ENCODE data around the gene TFEB.

Gene TFEB

DNA sequence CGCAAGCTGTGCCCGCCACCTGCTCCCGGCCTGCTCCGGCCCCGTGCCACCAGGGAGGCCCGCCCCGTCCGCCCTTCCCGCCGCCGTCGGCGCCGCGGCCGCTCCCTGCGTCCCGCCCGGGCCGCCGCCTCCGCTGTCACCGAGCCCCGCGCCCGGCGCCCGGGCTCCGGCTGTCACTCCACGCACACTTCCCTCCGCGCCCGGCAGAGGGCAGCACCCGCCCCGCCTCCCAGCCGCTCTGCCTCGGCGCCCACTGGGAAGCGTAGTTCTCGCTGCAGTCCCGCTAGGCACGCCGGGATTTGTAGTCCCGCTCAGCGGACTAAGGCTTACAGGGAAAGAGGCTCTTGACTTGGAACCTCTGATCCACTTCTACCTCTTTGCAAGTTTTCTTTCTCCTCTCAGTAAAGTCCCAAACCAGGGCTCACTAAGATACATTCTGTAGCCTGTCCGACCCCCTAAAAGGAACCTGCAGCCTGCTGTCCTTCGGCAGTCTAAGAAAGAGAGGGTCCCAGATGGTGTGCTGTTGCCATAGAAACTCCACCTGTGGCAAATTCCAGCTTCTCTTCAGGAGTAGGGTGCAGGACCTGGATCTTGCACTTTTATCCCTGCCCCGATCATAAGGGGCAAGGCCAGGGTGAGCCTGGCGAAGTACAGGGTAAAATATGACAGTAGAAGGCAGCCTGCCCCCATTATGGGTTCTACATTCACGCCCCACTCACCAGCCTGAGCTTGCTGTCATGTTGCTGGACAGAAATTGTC is at the start of gene TFEB:
TFEB (minus strand) TSS at position 182 of the 759 bp plus-strand sequence. CDS start 44,395 bp downstream, outside the sequence.
- Histone ChIP-seq H3K36me3 (ENCODE audit: insufficient read depth, low read length) (no peaks in the 10 kb centered on the region), H3K4me1 (ENCODE audit: insufficient read depth, low read length) (peaks cover 14% of the 10 kb centered on the region), H3K9me3 (ENCODE audit: control insufficient read depth, insufficient read depth, low read length) (no peaks in the 10 kb centered on the region), H3K9ac (ENCODE audit: low read depth, low read length) (peak within 1 kb of the TSS; percentile 49; the same call in 1 of the 2 replicates)

DNA sequence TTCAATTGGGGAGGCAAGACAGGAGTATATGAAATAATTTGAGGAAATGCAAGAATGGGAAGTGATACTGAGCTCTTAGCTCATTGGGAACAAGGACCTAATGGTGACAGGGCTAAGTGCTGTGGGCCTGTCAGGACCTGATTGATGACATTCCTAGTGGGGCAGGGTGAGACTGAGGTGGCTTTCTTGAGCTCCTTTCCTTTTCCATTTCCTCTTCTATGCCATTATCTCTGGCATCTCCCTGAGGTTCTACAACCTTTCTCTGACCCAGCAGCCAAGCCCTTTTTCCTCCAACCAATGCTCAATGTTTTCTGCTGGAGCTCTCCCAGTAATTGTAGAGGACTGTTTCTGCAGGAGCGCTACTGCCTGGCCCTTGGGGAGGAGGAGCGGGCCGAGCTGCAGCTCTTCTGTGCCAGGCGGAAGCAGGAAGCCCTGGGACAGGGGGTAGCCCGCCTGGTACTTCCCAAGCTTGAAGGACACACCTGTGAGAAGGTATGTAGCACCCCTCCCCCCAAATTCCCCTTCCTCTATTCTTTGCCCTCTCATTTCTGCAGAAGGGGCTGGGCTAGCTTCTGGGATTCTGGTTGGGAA is 49.3 kb upstream of the TFEB start:
- H3K4me1 ChIP-seq (ENCODE audit: insufficient read depth, low read length), result no peaks in the 10 kb centered on the region
- H3K9me3 ChIP-seq (ENCODE audit: control insufficient read depth, insufficient read depth, low read length), result no peaks in the 10 kb centered on the region
- peaks cover 8% of the 10 kb centered on the region for H3K36me3 ChIP-seq (ENCODE audit: insufficient read depth, low read length)
- no peak overlapping the region for H3K9ac ChIP-seq (ENCODE audit: low read depth, low read length)

DNA sequence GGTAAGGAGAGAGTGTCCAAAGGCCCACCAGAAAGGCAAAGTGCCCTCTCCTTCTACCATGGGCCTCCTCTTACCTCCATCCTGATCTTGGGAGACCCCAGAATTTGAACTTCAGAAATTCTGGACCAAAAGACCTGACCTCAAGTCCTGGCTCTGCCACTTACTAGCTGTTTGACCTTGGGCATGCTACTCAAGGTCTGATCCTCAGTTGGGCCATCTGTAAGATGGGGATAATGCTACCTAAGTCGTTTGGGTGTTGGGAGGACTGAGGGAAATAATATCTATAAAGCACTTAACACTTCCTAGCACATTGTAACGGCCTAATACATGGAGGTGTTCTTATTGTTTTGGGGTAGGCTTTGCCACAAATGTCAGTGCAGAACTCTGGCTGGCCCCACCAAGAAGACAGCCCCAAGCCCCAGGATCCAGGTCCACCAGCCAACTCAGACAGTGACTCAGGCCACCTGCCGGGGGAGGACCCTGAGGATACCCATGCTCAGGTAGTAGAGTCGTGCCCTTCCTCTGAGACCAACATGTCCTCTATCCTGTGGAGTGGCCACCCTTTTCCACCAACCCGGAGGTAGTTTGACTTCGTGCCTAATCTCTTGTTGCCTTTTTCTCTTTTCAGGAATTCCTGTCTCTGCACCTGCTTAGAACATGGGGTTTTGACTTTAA is 47.8 kb upstream of the TFEB start:
- H3K9me3 ChIP-seq (ENCODE audit: control insufficient read depth, insufficient read depth, low read length), result no peaks in the 10 kb centered on the region
- no peaks in the 10 kb centered on the region for H3K4me1 ChIP-seq (ENCODE audit: insufficient read depth, low read length)
- H3K9ac ChIP-seq (ENCODE audit: low read depth, low read length), result no peak overlapping the region
- H3K36me3 ChIP-seq (ENCODE audit: insufficient read depth, low read length), result no peaks in the 10 kb centered on the region

DNA sequence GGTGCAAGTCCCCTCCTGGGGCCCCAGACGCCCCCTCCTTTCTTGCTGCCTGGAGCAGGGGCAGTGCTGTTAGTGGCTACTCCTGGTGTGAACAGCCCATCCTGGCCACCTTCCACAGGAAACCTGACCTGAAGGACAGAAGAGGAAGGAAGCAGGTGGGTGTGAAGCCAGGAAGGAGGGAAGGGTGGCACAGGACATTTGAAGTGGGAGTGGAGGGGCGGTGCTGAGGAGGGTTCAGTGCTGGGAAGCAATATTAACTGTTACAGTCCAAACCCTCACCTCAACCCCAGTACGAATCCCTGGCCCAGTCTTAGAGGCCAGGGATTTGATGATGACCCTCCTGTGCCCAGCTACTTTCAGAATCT is 45.9 kb upstream of the TFEB start:
- H3K9ac ChIP-seq (ENCODE audit: low read depth, low read length), result peak overlapping the region; percentile 38; the same call in 1 of the 2 replicates
- H3K4me1 ChIP-seq (ENCODE audit: insufficient read depth, low read length), result no peaks in the 10 kb centered on the region
- no peaks in the 10 kb centered on the region for H3K9me3 ChIP-seq (ENCODE audit: control insufficient read depth, insufficient read depth, low read length)
- H3K36me3 ChIP-seq (ENCODE audit: insufficient read depth, low read length), result no peaks in the 10 kb centered on the region

DNA sequence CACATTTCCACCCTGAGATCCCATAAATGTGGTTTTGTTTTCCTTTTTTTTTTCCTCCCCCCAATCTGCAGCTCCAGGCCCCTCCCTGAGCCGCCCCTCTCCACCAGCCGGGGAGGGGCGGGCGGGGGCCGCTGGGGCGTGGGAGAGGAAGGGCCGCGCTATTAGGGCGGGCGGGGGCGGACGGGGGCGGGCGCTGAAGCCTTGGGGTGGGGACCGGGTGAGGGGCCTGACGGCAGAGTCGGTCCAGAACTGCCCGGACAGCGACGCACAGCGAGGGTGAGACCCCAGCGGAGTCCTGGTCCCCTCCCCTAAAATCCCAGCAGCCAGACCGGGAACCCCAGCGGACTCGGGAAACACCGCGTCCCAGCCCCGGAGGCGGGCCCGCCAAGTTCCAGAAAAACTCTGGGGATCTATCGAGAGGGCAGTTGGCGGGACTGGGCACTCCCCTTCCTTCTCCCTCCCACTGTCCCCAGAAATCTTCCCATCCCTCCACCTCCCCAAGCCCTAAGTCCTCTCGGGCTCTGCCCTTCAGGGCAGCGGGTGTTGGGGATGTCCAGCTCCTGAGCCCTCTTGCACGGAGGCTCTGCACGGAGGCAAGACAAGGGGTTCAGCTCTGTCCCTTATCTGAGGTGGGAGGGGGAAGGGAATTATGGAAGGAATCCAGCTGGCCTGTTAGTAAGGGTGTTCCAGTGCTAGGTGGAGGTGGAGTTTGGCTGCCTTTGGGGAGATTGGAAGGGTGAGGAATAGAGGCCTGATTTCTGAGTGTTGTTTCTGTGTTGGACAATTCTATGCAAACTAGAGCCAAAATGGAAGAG is 45.4 kb upstream of the TFEB start, which contains the start of gene PRICKLE4:
PRICKLE4 (plus strand) TSS at position 232 of the 815 bp plus-strand sequence. CDS start 2,692 bp downstream, outside the sequence.
- H3K9me3 ChIP-seq (ENCODE audit: control insufficient read depth, insufficient read depth, low read length), result no peaks in the 10 kb centered on the region
- H3K4me1 ChIP-seq (ENCODE audit: insufficient read depth, low read length), result no peaks in the 10 kb centered on the region
- H3K36me3 ChIP-seq (ENCODE audit: insufficient read depth, low read length), result no peaks in the 10 kb centered on the region
- H3K9ac ChIP-seq (ENCODE audit: low read depth, low read length), result peak within 1 kb of the TSS; percentile 81

DNA sequence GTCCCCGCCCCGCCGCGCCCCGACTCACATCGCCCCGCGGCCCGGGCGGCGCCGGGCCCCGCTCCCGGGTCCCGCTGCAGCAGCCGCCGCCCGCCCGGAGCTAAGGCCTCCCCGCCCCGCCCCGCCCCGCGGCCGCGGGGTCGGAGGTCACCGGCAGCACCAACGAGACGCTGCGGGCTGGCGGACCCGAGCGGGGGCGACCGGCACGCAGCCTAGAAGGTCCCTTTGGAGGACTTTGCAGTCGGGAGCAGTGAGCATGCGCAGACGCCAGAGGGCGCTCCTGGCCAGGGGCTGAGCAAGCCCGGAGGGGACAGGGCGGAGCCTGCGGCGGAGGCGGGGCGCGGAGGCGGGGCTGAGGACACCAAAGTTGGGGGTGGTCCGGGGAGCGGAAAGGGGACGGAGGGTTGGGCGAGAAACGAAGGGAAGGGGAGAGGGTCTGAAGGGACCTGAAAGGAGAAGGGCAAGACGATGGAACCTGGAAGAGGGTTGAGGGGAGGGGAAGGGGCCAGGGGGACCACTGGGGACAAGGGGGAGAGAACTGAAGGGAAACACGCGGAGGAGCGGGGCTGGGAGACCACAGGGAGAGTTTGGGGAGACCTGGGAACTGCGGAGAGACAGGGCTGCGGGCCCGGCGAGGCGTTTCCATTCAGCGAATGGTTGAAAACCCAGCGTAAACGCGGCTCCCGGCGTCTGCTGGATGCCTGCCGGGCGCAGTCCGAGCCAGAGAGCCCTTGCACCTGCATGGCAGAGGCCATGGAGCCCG is 44.6 kb upstream of the TFEB start, which contains the start of gene FRS3:
FRS3 (minus strand) TSS at position 113 of the 763 bp plus-strand sequence. CDS start 2,913 bp downstream, outside the sequence.
- Histone ChIP-seq H3K9ac (ENCODE audit: low read depth, low read length) (peak within 1 kb of the TSS; percentile 81), H3K4me1 (ENCODE audit: insufficient read depth, low read length) (no peaks in the 10 kb centered on the region), H3K9me3 (ENCODE audit: control insufficient read depth, insufficient read depth, low read length) (no peaks in the 10 kb centered on the region), H3K36me3 (ENCODE audit: insufficient read depth, low read length) (no peaks in the 10 kb centered on the region)

DNA sequence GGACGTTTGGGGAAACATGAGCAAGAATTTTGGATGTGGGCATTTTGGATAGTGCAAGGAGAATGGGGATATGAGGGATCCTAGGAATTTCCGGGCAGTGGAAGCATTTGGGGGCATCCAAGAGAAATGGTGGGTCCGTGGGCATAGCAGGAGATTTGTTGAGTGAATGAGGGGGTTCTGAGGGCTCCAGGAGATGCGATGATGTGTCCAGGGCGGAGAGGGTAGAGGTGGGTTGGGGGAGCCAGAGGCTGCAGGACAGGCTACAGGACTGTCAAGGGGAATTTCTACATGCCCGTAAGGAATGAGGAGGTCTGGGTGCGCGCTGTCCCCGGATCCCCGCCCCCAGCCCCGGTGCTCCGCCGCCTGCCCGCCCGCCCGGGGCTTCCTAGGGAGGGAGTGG is 43.9 kb upstream of the TFEB start:
- Histone ChIP-seq H3K36me3 (ENCODE audit: insufficient read depth, low read length) (no peaks in the 10 kb centered on the region), H3K9ac (ENCODE audit: low read depth, low read length) (peak overlapping the region; percentile 81), H3K9me3 (ENCODE audit: control insufficient read depth, insufficient read depth, low read length) (no peaks in the 10 kb centered on the region), H3K4me1 (ENCODE audit: insufficient read depth, low read length) (no peaks in the 10 kb centered on the region)

DNA sequence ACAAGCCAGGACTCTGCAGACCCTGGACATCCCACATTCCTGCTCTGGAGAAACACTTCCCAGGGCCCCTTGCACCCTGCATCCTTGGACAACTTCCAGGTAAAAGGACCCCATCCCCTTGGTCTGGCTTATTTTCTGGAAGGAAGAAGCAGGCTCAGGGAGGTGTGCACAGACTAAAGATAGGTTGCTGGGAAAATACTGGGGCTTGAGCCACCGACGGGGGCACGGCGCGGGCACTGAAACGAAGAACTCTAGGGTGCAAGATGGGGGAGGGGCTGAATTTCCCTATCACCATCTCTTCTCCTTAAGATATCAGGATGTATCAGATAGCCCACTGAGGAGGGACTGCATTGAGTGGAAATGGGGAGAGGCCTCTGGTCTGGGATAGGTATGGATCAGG is 43.5 kb upstream of the TFEB start:
- Histone ChIP-seq H3K9ac (ENCODE audit: low read depth, low read length) (peak overlapping the region; percentile 81; the same call in 1 of the 2 replicates), H3K36me3 (ENCODE audit: insufficient read depth, low read length) (no peaks in the 10 kb centered on the region), H3K4me1 (ENCODE audit: insufficient read depth, low read length) (no peaks in the 10 kb centered on the region), H3K9me3 (ENCODE audit: control insufficient read depth, insufficient read depth, low read length) (no peaks in the 10 kb centered on the region)

DNA sequence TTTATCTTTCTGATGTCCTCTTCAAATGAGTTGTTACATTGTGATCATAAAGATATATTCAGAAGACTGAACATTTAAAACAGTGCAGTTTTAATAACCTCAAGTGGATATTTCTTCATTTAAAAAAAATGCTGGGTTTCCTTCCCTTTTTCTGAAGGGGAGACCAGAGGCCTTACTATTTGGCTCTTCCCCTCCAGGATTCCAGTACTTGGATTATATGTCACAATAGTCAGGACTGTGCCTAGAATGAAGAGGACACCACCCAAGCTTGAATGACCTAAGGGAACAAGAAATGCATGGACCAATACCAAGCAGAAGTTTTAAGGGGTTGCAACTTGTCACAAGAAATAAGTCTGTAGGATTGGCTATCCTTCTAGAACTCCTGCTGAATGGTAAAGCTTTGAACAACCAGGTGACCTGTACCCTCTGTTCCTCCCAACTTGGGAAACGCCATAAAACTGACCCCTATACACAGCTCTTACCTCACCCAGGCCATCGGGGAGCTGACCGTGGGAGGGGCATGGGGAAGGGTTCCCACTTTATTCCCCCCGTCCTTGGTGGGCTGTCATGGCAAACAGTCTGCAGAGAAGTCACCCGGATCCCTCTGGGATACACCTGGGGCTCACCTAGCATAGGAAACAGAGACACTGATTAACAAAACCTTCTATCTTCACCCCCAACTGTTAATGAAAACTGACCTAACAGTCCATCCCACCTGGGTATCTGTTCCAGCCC is 42.3 kb upstream of the TFEB start:
- Histone ChIP-seq H3K36me3 (ENCODE audit: insufficient read depth, low read length) (no peaks in the 10 kb centered on the region), H3K9ac (ENCODE audit: low read depth, low read length) (no peak overlapping the region)

DNA sequence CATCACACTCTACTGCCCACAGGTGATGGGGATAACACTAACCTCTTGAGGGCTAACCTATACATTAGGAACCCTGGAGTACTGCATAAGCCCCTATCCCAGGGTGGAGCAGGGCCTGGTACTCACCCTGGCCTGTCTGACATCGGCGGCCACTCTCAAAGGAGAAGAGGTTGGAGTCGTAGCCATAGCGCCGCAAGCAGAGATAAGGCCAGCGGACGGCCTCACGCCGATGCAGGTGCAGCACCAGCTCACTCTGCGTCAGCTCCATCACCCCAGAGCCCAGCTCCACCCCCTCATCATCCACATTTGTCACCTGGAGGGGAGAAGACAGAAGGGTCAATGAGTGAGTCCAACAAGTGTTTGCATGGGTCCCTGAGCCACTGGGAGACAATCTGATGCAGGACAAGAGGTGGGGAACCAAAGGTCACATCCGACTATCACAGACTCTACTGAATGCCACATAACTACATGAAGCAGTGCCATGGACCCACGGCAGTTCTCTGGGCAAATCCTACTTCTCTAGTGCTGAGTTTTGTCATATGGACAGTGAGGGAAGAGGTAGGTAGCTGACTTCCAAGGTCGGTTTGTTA is 40.0 kb upstream of the TFEB start:
- no peaks in the 10 kb centered on the region for H3K4me1 ChIP-seq (ENCODE audit: insufficient read depth, low read length)
- H3K36me3 ChIP-seq (ENCODE audit: insufficient read depth, low read length), result 0 out of 2 replicates have a peak, but pooled peaks cover 5% of the 10 kb centered on the region

More for the DNA sequence above, 42.3 kb upstream of the TFEB start:
- Histone ChIP-seq H3K4me1 (ENCODE audit: insufficient read depth, low read length) (no peaks in the 10 kb centered on the region), H3K9me3 (ENCODE audit: control insufficient read depth, insufficient read depth, low read length) (no peaks in the 10 kb centered on the region)

DNA sequence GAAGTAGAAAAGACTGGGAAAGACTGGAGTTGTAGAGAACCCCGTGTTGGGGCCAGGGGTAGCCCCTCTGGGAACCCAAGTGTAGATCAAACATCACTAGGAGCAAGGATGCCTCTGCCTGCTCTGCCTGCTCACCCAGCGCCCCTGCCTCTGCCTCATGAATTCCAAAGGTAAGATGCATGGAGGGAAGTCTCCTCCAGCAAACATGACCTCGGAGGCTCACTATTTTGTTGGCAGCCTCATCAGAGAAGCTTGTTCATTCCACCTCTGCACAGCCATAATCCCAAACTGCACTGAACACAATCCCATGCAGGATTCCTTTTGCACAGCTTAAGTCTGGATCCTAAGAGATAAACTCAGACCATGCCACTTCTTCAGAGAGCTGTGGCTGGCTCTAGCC is 39.4 kb upstream of the TFEB start:
- Histone ChIP-seq H3K36me3 (ENCODE audit: insufficient read depth, low read length) (0 out of 2 replicates have a peak, but pooled peaks cover 5% of the 10 kb centered on the region), H3K4me1 (ENCODE audit: insufficient read depth, low read length) (no peaks in the 10 kb centered on the region), H3K9me3 (ENCODE audit: control insufficient read depth, insufficient read depth, low read length) (no peaks in the 10 kb centered on the region), H3K9ac (ENCODE audit: low read depth, low read length) (no peak overlapping the region)

More for the DNA sequence above, 40.0 kb upstream of the TFEB start:
- no peaks in the 10 kb centered on the region for H3K9me3 ChIP-seq (ENCODE audit: control insufficient read depth, insufficient read depth, low read length)
- no peak overlapping the region for H3K9ac ChIP-seq (ENCODE audit: low read depth, low read length)

DNA sequence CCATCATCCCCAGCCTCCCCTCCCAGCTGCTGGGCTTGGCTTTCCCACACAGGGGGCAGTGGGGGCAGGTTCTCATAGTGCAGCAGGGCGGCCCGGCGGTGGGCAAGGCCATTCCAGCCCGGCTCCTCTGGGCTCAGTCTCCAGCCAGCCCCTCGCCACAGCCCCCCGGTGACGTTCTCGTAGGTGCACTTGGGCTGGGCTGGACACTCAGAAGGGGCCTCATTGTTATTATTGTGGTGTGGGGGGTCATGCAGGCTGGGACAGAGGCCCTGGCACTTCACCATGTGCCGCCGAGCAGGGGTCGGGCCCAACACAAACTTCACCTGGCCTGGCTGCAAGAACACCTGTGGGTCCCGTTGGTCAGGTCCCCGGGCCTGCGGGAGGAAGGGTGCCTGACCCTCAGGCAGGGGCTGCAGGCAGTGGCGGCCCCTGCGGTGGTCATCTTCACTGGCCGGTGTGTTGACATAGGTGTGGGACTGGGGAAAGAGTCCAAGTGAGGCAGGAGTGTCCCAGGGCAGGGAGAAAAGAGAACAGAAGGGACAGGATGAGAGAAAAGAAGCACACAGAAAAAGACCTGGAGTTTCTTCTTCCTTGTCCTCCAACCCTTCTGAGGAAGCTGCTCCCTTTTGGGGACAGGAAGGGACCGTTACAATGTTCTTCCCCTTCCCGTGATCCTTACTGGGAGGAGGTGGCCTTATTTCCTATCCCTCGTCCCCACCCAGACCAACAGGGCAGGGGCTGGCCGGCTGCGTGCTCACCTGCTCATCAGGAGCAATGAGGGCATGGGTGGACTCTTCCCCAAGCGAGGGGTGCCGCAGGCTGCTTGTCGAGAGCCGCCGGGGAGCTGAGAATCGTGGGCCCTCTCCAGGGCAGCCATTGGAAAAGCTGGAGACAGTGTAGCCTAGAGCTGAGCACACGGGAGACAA is 35.9 kb upstream of the TFEB start:
- no peak overlapping the region for H3K9ac ChIP-seq (ENCODE audit: low read depth, low read length)
- 0 out of 2 replicates have a peak, but pooled peaks cover 5% of the 10 kb centered on the region for H3K36me3 ChIP-seq (ENCODE audit: insufficient read depth, low read length)
- no peaks in the 10 kb centered on the region for H3K9me3 ChIP-seq (ENCODE audit: control insufficient read depth, insufficient read depth, low read length)
- peaks cover 22% of the 10 kb centered on the region; the same call in 1 of the 2 replicates for H3K4me1 ChIP-seq (ENCODE audit: insufficient read depth, low read length)
